SHP77 (cell line): ENCODE data around the gene LMAN2.
A peak's percentile ranks its signal among the peaks of the same experiment; 100 is the strongest.
"Not testable (repeated sequence)": the region's sequence is repeated elsewhere in the genome, so short reads cannot be mapped to it uniquely, and the experiment has no call there.

ENCODE experiments used
- DNase-seq, 2 experiments: peaks; one replicate each; lab custom pipeline; 2025; lab: John Stamatoyannopoulos, UW

LMAN2 gene

GRCh38 chr5:177346820-177347219 is 4.6 kb downstream of the LMAN2 start:
- no peak for DNase-seq

DNA sequence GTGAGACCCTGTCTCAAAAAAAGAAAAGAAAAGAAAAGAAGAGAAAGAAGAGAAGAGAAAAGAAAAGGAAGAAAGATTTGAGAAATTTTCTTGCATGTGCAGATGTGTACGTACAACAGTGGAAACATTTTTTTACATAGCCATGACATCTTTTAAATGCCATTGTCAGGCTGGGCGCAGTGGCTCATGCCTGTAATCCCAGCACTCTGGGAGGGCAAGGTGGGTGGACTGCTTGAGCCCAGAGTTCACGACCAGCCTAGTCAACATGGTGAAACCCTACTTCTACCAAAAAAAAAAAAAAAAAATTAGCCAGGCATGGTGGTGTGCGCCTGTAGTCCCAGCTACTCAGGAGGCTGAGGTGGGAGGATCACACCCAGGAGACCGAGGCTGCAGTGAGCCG is 6.6 kb downstream of the LMAN2 start:
- no peak for DNase-seq

DNA sequence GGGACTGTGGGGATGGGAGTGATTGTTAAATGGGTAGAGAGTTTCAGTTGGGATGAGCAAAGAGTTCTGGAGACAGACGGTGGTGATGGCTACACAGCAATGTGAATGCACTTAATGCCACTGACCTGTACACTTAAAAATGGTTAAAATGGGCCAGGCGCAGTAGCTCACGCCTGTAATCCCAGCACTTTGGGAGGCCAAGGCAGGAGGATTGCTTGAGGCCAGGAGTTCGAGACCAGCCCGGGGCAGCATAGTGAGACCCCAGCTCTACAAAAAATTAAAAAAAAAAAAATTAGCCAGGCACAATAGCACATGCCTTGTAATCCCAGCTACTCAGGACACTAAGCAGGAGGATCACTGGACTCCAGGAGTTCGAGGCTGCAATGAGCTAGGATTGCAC is 7.7 kb downstream of the LMAN2 start:
- no peak for DNase-seq

- not testable (repeated sequence) for DNase-seq
These were observed 8.5 kb downstream of the LMAN2 start for GRCh38 chr5:177343000-177343399.

GRCh38 chr5:177339107-177339638 is 12.3 kb downstream of the LMAN2 start:
- DNase-seq, result no peak

GRCh38 chr5:177338251-177339106 is 13.0 kb downstream of the LMAN2 start:
- no peak for DNase-seq

DNA sequence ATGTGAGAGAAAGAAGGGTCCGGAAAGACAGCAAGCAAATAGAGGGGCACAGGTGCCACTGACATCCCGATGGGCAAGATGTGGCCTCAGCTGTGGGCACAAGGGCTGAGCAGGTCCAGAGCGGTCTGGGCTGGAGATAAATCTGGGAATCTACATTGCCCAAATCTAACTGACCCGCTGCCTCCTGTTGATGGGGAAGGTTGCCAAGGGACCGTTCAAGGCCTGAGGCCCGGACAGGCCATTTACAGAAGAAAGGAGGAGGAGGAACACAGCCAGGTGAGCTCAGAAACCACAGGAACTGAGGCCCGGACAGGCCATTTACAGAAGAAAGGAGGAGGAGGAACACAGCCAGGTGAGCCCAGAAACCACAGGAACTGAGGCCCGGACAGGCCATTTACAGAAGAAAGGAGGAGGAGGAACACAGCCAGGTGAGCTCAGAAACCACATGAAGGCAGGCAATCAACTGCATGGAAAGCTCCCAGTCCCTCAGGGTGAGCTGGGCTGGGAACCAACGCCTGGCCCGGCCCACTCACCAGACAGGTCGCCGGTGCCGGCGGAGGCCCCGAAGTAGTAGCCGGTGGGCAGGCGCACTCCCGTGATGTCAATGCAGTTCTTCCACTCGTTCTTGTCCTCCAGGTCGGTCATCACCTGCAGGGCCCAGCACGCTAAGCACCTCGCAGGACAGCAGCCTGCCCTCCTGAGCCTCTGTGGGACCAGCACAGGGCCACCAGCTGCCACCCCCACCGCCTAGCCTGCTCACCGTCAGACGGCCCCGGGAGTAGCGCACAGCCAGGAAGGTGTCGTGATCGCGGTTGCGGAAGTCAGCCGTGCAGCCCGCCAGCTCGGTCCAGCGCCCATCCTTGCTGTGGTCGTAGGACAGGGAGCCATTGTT is 14.6 kb downstream of the LMAN2 start:
- DNase-seq, result no peak

GRCh38 chr5:177336112-177336511 is 15.4 kb downstream of the LMAN2 start:
- DNase-seq, result peak; percentile 12 to 20

GRCh38 chr5:177335701-177336065 is 15.8 kb downstream of the LMAN2 start:
- no peak for DNase-seq

GRCh38 chr5:177334781-177335700 is 16.4 kb downstream of the LMAN2 start:
- DNase-seq, result no peak

DNA sequence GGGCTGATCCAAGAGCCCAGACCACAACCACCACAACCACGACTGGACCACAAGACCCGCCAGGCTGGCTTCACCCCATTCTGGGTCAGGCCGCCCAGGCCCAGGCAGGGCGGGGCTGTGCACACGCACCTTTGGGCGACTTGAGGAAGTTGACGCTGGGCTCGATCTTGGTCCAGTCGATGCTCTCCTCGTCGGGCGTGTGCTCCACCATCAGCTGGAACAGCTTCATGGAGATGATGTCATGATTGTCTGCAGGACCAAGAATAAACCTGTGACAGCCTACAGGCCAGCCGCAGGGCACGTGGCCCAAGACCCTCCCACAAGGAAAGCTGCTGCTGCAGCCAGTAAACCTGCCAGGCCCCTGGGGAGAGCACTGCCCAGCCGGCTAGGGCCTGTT is 17.3 kb downstream of the LMAN2 start:
- no peak for DNase-seq

DNA sequence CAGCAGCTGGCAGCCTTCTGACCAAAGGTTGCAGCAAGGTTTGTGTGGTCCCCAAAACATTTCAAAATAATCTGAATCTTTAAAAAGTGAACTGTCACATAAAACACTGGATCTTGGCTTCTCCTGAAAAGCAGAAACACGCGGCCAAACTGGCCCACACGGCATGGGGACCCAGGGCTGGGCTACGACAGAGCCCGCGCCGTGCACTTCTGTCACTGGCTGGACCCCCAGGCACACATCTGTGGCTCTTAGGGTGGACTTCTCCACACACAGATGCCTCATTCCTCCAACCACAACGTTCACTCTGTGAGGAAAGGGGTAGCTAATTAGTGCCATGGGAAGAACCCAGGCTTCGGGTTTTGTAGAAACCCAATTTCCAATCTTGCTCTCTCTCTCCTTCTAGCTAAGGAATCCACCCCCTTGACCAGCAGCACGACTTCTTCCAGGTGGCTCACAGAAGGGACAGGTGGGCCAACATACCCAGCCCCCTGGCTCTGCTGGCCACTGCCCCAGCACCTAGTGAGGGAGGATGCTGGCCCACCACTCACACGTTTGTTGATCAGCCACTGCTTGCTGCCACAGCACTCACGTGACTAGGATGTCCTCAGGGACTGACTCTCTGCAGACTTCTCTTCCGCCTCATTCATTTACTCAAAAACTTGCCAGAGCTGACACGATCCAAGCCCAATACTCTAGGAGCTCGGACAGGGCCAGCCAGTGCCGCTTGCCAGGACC is 17.9 kb downstream of the LMAN2 start:
- no peak for DNase-seq

DNA sequence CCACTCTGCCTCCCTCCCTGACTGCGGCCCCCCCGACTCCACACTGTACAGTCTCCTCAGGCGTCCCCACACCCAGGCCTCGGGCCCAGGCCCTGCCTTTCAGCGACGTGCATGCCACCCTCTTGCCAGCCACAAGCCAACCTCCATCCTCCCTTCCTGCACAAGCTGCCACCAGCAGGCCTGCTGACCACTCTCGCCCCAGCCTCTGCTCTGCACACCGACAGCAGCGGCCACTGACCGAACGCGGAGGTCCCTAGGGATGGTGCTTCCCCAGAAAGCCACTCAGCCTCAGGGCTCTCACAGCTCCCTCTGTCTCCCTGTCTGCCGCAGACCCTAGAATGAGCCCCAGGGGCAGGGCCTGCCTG is 18.6 kb downstream of the LMAN2 start:
- no peak for DNase-seq

- DNase-seq, result no peak
These were observed 19.2 kb downstream of the LMAN2 start for GRCh38 chr5:177332031-177332895.

DNA sequence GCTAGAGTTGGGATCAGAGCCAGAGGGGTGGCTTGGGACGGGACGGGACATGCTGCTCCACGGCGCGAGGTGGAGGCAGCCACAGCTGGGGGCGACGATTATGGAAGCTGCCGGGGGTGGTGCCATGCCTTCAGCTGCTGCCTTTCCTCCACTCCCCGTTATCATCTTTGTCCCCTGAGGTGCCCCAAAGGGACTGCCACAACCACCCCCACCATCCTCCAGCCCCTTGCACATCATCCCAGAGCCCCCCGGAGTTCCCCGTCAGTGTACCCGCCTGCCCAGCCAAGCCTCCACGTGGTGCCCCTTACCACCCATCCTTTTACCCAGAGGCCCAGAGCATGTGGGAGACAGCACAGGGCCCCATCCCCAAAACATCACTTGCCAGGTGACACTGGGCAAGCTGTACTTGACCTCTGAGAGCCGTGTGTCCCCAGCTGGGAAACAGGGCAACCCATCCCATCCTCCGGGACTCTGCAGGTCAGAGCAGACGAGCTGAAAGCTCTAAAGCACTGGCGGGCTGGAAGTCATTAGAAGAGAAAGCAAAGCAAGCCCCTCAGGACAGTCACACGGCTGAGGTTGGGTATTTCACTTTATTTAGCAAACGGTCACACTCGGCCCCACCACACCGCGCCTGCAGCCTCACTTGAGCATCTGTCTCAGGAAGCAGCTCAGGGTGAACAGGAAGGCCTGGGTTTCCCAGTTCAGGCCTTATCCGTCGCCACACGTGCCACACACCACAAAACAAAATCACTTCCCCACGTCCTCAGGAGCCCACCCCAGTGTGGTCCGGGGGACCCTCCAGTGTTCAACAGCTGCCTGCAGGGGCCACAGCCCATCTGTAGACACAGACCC is 20.3 kb downstream of the LMAN2 start:
- no peak for DNase-seq

DNA sequence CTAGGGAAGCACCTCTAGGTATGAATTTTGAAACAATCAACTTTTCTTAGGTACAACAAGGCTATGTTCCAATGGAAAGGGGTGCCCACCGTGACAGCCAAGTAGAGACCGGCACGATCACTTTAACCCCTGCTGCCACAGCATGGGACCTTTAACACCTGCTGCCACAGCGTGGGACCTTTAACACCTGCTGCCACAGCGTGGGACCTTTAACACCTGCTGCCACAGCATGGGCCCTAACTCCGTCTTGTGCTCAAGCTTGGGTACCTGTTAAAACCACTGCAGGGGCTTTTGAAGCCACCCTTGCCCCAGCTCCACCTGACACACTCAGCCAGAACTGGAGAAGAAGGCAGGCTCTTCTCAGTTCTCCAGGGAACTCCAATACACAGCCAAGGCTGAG is 21.6 kb downstream of the LMAN2 start:
- no peak for DNase-seq

- DNase-seq, result no peak
These were observed 22.8 kb downstream of the LMAN2 start for GRCh38 chr5:177328545-177329231.
